Tibial nerve (tissue), 4 donors: ENCODE results near the gene CDC42EP2. TPM values are rescaled to one million over a fixed set of nuclear protein-coding genes. Genes with fewer than 3 reads are reported as not detected.
A peak's percentile ranks its signal among the peaks of the same experiment; 100 is the strongest.

Experiments used
- DNase-seq, 2 donors: peaks; one replicate each; pipeline ENCODE4 v3.0.0-alpha.2; 2019; ENCODE audit warnings: low spot score in 2 of 2
- H3K27ac ChIP-seq, 4 donors: fragments of 200-600 bp; sonication (generic) in 3 of 4; one replicate each; pipeline ENCODE4 v1.5.1; 2017 to 2019; ENCODE audit warnings: mild to moderate bottlenecking in 1 of 4
- H3K27me3 ChIP-seq, 2 donors: fragments of 200-600 bp; sonication (generic) in 1 of 2; one replicate each; pipeline versions ENCODE4 v1.5.1 to v1.6.0; 2017 to 2019
- H3K36me3 ChIP-seq, 3 donors: fragments of 200-600 bp; sonication (generic); one replicate each; pipeline ENCODE4 v1.5.1; 2018 to 2019
- H3K4me1 ChIP-seq, 4 donors: fragments of 200-600 bp; sonication (generic) in 3 of 4; one replicate each; pipeline ENCODE4 v1.5.1; 2017 to 2019
- H3K4me3 ChIP-seq, 4 donors: fragments of 200-600 bp; sonication (generic) in 3 of 4; one replicate each; pipeline ENCODE4 v1.5.1; 2017 to 2019; ENCODE audit warnings: mild to moderate bottlenecking in 1 of 4, moderate library complexity in 1 of 4
- H3K9me3 ChIP-seq, 4 donors: fragments of 200-600 bp; sonication (generic) in 3 of 4; one replicate each; pipeline ENCODE4 v1.5.1; 2017 to 2019
- EP300 ChIP-seq, 2 donors: sonication (generic); formaldehyde crosslinking; IDR thresholded peaks; one replicate each; pipeline ENCODE4 v1.6.1; 2017; ENCODE audit warnings: antibody characterized with exemption in 2 of 2, mild to moderate bottlenecking in 1 of 2
- POLR2A ChIP-seq, 2 donors: fragments of 450-650 bp; IDR thresholded peaks; one replicate each; pipeline ENCODE4 v1.6.1; 2017; ENCODE audit warnings: antibody characterized with exemption in 2 of 2, mild to moderate bottlenecking in 2 of 2, moderate library complexity in 2 of 2
- WGBS, 2 donors: methylation state at CpG; one replicate each; pipeline ENCODE4 v1.1.5; 2018; 5-methylcytosine and 5-hydroxymethylcytosine counted together
- total RNA-seq, 4 donors: library from RNA; depleted of rRNA; stranded (reverse); fragments of >200 nt; gene quantifications; one replicate each; pipeline ENCODE4 v1.1.0, GENCODE V29; 2016
- TF ChIP-seq, protein P1 (sequence below), 5 experiments: fragments of 200-600 bp in 3 of 5; fragments of 450-650 bp in 2 of 5; sonication (generic) in 3 of 5; IDR thresholded peaks; one replicate each; pipeline ENCODE4 v1.5.1; 2016 to 2019; ENCODE audit warnings: antibody characterized with exemption in 5 of 5, mild to moderate bottlenecking in 3 of 5, moderate library complexity in 2 of 5

CDC42EP2 gene
- total RNA-seq, 4 donors from 2014 or later, result 10.4 to 39.6 (median 24.9) TPM

- Histone ChIP-seq H3K27me3 (peaks cover 0 to 6% of the 10 kb centered on the region in 2 donors), H3K4me3 (no peak overlapping the region), H3K36me3 (peaks cover 0 to 50% (median 23%) of the 10 kb centered on the region in 3 donors), H3K27ac (no peak overlapping the region), H3K9me3 (no peaks in the 10 kb centered on the region), H3K4me1 (peaks cover 0 to 26% (median 9%) of the 10 kb centered on the region in 4 donors)
- WGBS, 2 donors, result 65 to 77% methylated on average over 3 of the region's 3 CpGs
- no peak for DNase-seq
- TF ChIP-seq, protein P1, sequence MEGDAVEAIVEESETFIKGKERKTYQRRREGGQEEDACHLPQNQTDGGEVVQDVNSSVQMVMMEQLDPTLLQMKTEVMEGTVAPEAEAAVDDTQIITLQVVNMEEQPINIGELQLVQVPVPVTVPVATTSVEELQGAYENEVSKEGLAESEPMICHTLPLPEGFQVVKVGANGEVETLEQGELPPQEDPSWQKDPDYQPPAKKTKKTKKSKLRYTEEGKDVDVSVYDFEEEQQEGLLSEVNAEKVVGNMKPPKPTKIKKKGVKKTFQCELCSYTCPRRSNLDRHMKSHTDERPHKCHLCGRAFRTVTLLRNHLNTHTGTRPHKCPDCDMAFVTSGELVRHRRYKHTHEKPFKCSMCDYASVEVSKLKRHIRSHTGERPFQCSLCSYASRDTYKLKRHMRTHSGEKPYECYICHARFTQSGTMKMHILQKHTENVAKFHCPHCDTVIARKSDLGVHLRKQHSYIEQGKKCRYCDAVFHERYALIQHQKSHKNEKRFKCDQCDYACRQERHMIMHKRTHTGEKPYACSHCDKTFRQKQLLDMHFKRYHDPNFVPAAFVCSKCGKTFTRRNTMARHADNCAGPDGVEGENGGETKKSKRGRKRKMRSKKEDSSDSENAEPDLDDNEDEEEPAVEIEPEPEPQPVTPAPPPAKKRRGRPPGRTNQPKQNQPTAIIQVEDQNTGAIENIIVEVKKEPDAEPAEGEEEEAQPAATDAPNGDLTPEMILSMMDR (IDR thresholded peaks at IDR 0.05), result peak in 1 of 5 experiments; percentile 19
- TF ChIP-seq EP300 (IDR thresholded peaks at IDR 0.05) (no peak), POLR2A (IDR thresholded peaks at IDR 0.05) (no peak)
Observed at GRCh38 chr11:65352783-65353182, 38.1 kb downstream of the CDC42EP2 start.

- WGBS, 2 donors, result 79 to 86% methylated on average over 7 of the region's 7 CpGs
- TF ChIP-seq EP300 (IDR thresholded peaks at IDR 0.05), result no peak
- TF ChIP-seq POLR2A (IDR thresholded peaks at IDR 0.05), result no peak
- TF ChIP-seq, protein P1 (IDR thresholded peaks at IDR 0.05), result no peak
- Histone ChIP-seq H3K27me3 (peaks cover 0 to 6% of the 10 kb centered on the region in 2 donors), H3K4me1 (peaks cover 0 to 26% (median 9%) of the 10 kb centered on the region in 4 donors), H3K9me3 (no peaks in the 10 kb centered on the region), H3K36me3 (peaks cover 0 to 44% (median 19%) of the 10 kb centered on the region in 3 donors), H3K27ac (no peak overlapping the region), H3K4me3 (no peak overlapping the region)
- DNase-seq, result no peak
Observed at GRCh38 chr11:65353376-65353775, 38.7 kb downstream of the CDC42EP2 start.

DNA sequence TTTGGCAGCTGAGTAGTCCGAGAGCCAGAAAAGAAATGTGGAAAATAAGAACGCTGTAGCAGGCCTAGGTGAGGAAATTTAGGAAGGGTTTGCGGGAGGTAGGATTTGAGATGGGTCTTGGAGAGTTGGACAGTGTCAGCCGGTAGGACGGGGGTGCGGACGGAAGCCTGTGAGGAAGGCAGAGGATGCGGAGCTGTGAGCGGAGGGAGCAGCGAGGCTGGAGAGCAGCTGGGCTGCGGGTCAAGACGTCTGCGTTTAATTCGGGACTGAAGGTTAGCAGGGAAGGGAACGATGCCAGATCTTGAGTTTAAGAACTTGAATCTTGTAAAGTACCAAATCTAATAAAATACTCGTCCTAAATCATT, 39.2 kb downstream of the CDC42EP2 start:
- Histone ChIP-seq H3K4me3 (peak overlapping the region; percentile 22 to 83 (median 66)), H3K4me1 (peaks cover 0 to 26% (median 9%) of the 10 kb centered on the region in 4 donors), H3K9me3 (no peaks in the 10 kb centered on the region), H3K27ac (peak overlapping the region in 3 of 4 donors; percentile 36 to 80 (median 72)), H3K36me3 (peaks cover 0 to 39% (median 14%) of the 10 kb centered on the region in 3 donors), H3K27me3 (peaks cover 0 to 6% of the 10 kb centered on the region in 2 donors)
- WGBS, 2 donors, result 11 to 18% methylated on average over 16 of the region's 16 CpGs
- TF ChIP-seq, protein P1 (IDR thresholded peaks at IDR 0.05), result no peak
- TF ChIP-seq POLR2A (IDR thresholded peaks at IDR 0.05), result no peak
- DNase-seq, result no peak

DNA sequence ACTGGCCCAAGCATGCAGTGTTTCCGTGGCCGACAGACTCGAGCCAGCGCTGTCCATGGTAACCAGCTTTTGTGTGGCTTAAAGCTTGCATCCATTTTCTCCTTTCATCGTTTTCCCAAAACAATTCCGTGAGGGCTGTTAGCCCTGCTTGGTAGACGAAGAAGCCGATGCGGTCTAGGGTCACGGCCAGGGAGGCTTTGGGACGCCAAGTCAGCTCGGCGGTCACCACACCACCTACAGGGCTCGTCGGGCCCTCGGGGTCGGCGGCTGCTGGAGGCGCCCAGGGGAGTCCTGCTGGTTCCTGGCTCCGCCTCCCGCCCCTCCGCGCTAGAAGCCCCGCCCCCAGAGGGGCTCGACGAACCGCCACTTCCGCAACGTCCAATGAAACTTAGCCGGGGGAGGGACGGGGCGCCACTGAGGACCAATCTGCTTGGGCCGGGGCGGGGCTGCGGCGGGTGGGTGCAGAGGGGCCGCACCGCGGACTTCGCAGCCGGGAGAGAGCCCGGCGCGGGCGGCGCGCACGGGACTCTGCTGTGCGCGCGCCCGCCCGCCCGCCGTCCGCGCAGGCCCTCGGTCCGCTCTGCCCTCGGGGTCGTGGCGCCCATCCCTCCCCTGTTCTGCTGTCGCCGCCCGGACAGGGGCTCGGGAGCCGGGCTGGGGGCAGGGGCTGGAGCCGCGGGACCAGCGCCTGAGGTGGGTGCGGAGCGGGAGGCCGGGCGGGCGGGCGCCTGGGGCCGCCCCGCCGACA, 39.8 kb downstream of the CDC42EP2 start, which contains the start of gene TIGD3:
TSS of gene TIGD3 (plus strand) at position 487 of the 748 bp plus-strand sequence. CDS start 1,058 bp downstream, outside the sequence.
- H3K27me3 ChIP-seq, result peaks cover 0 to 6% of the 10 kb centered on the region in 2 donors
- H3K4me1 ChIP-seq, result peaks cover 0 to 26% (median 9%) of the 10 kb centered on the region in 4 donors
- peak within 1 kb of the TSS; percentile 21 to 85 (median 58) for H3K27ac ChIP-seq
- peaks cover 0 to 33% (median 10%) of the 10 kb centered on the region in 3 donors for H3K36me3 ChIP-seq
- DNase-seq, result peak; percentile 95 to 96
- H3K9me3 ChIP-seq, result no peaks in the 10 kb centered on the region
- TF ChIP-seq, protein P1 (IDR thresholded peaks at IDR 0.05), result peak in 1 of 5 experiments; percentile 11
- TF ChIP-seq EP300 (IDR thresholded peaks at IDR 0.05) (peak in 1 of 2 donors; percentile 62), POLR2A (IDR thresholded peaks at IDR 0.05) (peak; percentile 60 to 81)
- 0% methylated on average over 14 to 18 of the region's 79 CpGs for WGBS, 2 donors
- peak within 1 kb of the TSS; percentile 34 to 83 (median 66) for H3K4me3 ChIP-seq
